RWPE2 (cell line): ENCODE data around the gene TAMALIN.

Source experiments
- ATAC-seq: fragments of 200-7000 bp; cut with Tn5 transposase; 3 replicates; pipeline ENCODE4 v1.9.1; 2021; ENCODE audit warnings: low read depth
- DNase-seq: peaks from one replicate; pipeline ENCODE4 v3.0.0-alpha.2; 2020; ENCODE audit warnings: low spot score
- H3K27ac ChIP-seq: fragments of 450-650 bp; 2 replicates; pipeline ENCODE4 v1.5.1; 2017; ENCODE audit warnings: mild to moderate bottlenecking; ENCODE audit not compliant: poor library complexity, severe bottlenecking
- H3K27me3 ChIP-seq: fragments of 250-450 bp; sonication (Bioruptor Pico); 2 replicates; pipeline ENCODE4 v1.5.1; 2021; ENCODE audit warnings: mild to moderate bottlenecking, moderate library complexity; ENCODE audit not compliant: insufficient read depth, poor library complexity, severe bottlenecking
- H3K36me3 ChIP-seq: fragments of 250-450 bp; sonication (Bioruptor Pico); 2 replicates; pipeline ENCODE4 v1.5.1; 2020; ENCODE audit warnings: low read depth, mild to moderate bottlenecking, moderate library complexity
- H3K4me1 ChIP-seq: fragments of 250-450 bp; sonication (Bioruptor Pico); 2 replicates; pipeline ENCODE4 v1.5.1; 2021; ENCODE audit warnings: mild to moderate bottlenecking, moderate library complexity; ENCODE audit not compliant: insufficient read depth, poor library complexity, severe bottlenecking
- H3K4me3 ChIP-seq: fragments of 250-450 bp; sonication (Bioruptor Pico); 2 replicates; pipeline ENCODE4 v1.5.1; 2021; ENCODE audit warnings: mild to moderate bottlenecking, moderate library complexity; ENCODE audit not compliant: severe bottlenecking
- H3K9me3 ChIP-seq: fragments of 250-450 bp; sonication (Bioruptor Pico); 2 replicates; pipeline ENCODE4 v1.5.1; 2021; ENCODE audit warnings: mild to moderate bottlenecking, moderate library complexity; ENCODE audit not compliant: severe bottlenecking
- CTCF ChIP-seq: fragments of 450-650 bp; IDR thresholded peaks from one replicate; pipeline ENCODE4 v1.5.1; 2017; ENCODE audit warnings: mild to moderate bottlenecking, moderate library complexity; ENCODE audit not compliant: poor library complexity, severe bottlenecking

Gene TAMALIN

GRCh38 chr12:52010692-52011601 is 4.2 kb downstream of the TAMALIN start:
- H3K4me3 ChIP-seq: no peak overlapping the region
- DNase-seq (no peak), ATAC-seq (no peak)
- no peak for TF ChIP-seq CTCF
- no peaks in the 10 kb centered on the region for H3K9me3 ChIP-seq
- H3K4me1 ChIP-seq: no peaks in the 10 kb centered on the region
- H3K27me3 ChIP-seq: peaks cover 22% of the 10 kb centered on the region
- H3K36me3 ChIP-seq: no peaks in the 10 kb centered on the region
- no peak overlapping the region for H3K27ac ChIP-seq

GRCh38 chr12:52011602-52012214 is 5.0 kb downstream of the TAMALIN start:
- H3K27me3 ChIP-seq: peaks cover 16% of the 10 kb centered on the region
- no peak overlapping the region for H3K27ac ChIP-seq
- TF ChIP-seq CTCF: no peak
- no peaks in the 10 kb centered on the region for H3K36me3 ChIP-seq
- H3K4me3 ChIP-seq: no peak overlapping the region
- no peaks in the 10 kb centered on the region for H3K4me1 ChIP-seq
- ATAC-seq (no peak), DNase-seq (no peak)
- no peaks in the 10 kb centered on the region for H3K9me3 ChIP-seq

GRCh38 chr12:52013626-52014310 is 7.0 kb downstream of the TAMALIN start:
- TF ChIP-seq CTCF: no peak
- DNase-seq: no peak
- Histone ChIP-seq H3K27me3 (no peaks in the 10 kb centered on the region), H3K36me3 (no peaks in the 10 kb centered on the region), H3K9me3 (no peaks in the 10 kb centered on the region), H3K27ac (no peak overlapping the region), H3K4me3 (no peak overlapping the region), H3K4me1 (no peaks in the 10 kb centered on the region)
- ATAC-seq: no peak

GRCh38 chr12:52014567-52015530 is 8.1 kb downstream of the TAMALIN start:
- H3K27me3 ChIP-seq: no peaks in the 10 kb centered on the region
- no peak for ATAC-seq
- no peak for TF ChIP-seq CTCF
- no peaks in the 10 kb centered on the region for H3K36me3 ChIP-seq
- no peak for DNase-seq
- H3K27ac ChIP-seq: no peak overlapping the region
- H3K4me3 ChIP-seq: no peak overlapping the region
- H3K9me3 ChIP-seq: no peaks in the 10 kb centered on the region
- H3K4me1 ChIP-seq: no peaks in the 10 kb centered on the region
